ENCODE data around the gene KRT85.

KRT85 gene

DNA sequence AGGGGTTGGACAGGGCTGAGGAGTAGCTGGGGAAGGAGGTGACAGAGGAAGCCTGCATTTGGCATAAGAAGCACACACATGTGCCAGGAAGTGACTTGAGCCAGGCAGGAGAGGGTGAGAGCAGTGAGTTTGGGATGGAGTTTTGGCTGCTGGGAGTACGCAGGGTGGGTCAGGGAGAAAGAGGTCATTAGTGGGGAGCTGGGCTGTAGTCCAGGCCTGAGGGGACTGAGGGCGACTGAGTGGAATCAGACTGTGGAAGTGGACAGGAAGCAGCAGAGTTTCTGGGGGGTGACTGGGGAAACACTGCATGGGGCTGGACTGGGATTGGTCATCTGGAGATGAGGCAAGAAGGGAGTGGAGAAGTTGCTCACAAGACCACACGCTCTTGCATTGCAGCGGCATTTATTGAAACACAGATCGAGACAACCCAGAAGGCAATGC, 7.6 kb downstream of the KRT85 start:
- Histone ChIP-seq H3K9me2 (replicated peaks; ENCODE audit: low read depth, low read length) (no peaks in the 10 kb centered on the region), H3K4me1 (ENCODE audit: insufficient read depth, low read length, poor library complexity, severe bottlenecking) (peaks cover 48% of the 10 kb centered on the region), H3K9ac (ENCODE audit: low read depth, low read length, poor library complexity, severe bottlenecking) (no peak overlapping the region), H3K4me2 (ENCODE audit: low read depth, low read length, poor library complexity, severe bottlenecking) (peak overlapping the region; percentile 57), H3K9me3 (ENCODE audit: insufficient read depth, low read depth, low read length) (no peaks in the 10 kb centered on the region), H3K79me2 (ENCODE audit: insufficient read depth, low read length) (no peaks in the 10 kb centered on the region), H3K4me3 (ENCODE audit: low read length, poor library complexity, severe bottlenecking) (no peak overlapping the region), H2AFZ (ENCODE audit: low read length) (peak overlapping the region; percentile 48), H3K27me3 (ENCODE audit: insufficient read depth, low read length, poor library complexity, severe bottlenecking) (no peaks in the 10 kb centered on the region), H3F3A (ENCODE audit: low read depth) (no peaks in the 10 kb centered on the region), H4K20me1 (ENCODE audit: insufficient read depth, low read length, poor library complexity, severe bottlenecking) (no peaks in the 10 kb centered on the region), H3K36me3 (ENCODE audit: insufficient read depth, low read length) (no peaks in the 10 kb centered on the region)
- TF ChIP-seq, protein P1, sequence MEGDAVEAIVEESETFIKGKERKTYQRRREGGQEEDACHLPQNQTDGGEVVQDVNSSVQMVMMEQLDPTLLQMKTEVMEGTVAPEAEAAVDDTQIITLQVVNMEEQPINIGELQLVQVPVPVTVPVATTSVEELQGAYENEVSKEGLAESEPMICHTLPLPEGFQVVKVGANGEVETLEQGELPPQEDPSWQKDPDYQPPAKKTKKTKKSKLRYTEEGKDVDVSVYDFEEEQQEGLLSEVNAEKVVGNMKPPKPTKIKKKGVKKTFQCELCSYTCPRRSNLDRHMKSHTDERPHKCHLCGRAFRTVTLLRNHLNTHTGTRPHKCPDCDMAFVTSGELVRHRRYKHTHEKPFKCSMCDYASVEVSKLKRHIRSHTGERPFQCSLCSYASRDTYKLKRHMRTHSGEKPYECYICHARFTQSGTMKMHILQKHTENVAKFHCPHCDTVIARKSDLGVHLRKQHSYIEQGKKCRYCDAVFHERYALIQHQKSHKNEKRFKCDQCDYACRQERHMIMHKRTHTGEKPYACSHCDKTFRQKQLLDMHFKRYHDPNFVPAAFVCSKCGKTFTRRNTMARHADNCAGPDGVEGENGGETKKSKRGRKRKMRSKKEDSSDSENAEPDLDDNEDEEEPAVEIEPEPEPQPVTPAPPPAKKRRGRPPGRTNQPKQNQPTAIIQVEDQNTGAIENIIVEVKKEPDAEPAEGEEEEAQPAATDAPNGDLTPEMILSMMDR (conservative IDR thresholded peaks at IDR 0.05; ENCODE audit: low read length): no peak
- TF ChIP-seq EZH2phosphoT487 (IDR thresholded peaks at IDR 0.05; ENCODE audit: borderline replicate concordance): no peak

- peak overlapping the region; percentile 36 for H3K4me3 ChIP-seq (ENCODE audit: low read length, poor library complexity, severe bottlenecking)
- no peak for TF ChIP-seq EZH2phosphoT487 (IDR thresholded peaks at IDR 0.05; ENCODE audit: borderline replicate concordance)
- TF ChIP-seq, protein P1 (conservative IDR thresholded peaks at IDR 0.05; ENCODE audit: low read length): peak; percentile 52
- no peaks in the 10 kb centered on the region for H3K36me3 ChIP-seq (ENCODE audit: insufficient read depth, low read length)
- no peaks in the 10 kb centered on the region for H3K79me2 ChIP-seq (ENCODE audit: insufficient read depth, low read length)
- no peaks in the 10 kb centered on the region for H3K9me3 ChIP-seq (ENCODE audit: insufficient read depth, low read depth, low read length)
- no peaks in the 10 kb centered on the region for H3K9me2 ChIP-seq (replicated peaks; ENCODE audit: low read depth, low read length)
- H3K4me1 ChIP-seq (ENCODE audit: insufficient read depth, low read length, poor library complexity, severe bottlenecking): peaks cover 52% of the 10 kb centered on the region
- H2AFZ ChIP-seq (ENCODE audit: low read length): no peak overlapping the region
- H3K27me3 ChIP-seq (ENCODE audit: insufficient read depth, low read length, poor library complexity, severe bottlenecking): no peaks in the 10 kb centered on the region
- no peaks in the 10 kb centered on the region for H3F3A ChIP-seq (ENCODE audit: low read depth)
- H3K9ac ChIP-seq (ENCODE audit: low read depth, low read length, poor library complexity, severe bottlenecking): peak overlapping the region; percentile 37
- no peaks in the 10 kb centered on the region for H4K20me1 ChIP-seq (ENCODE audit: insufficient read depth, low read length, poor library complexity, severe bottlenecking)
- peak overlapping the region; percentile 57 for H3K4me2 ChIP-seq (ENCODE audit: low read depth, low read length, poor library complexity, severe bottlenecking)
These were observed 8.5 kb downstream of the KRT85 start for GRCh38 chr12:52358575-52359350.

- Histone ChIP-seq H3K4me2 (ENCODE audit: low read depth, low read length, poor library complexity, severe bottlenecking) (no peak overlapping the region), H3K9me2 (replicated peaks; ENCODE audit: low read depth, low read length) (no peaks in the 10 kb centered on the region)
These were observed 10.3 kb downstream of the KRT85 start for GRCh38 chr12:52356762-52357580.

More at GRCh38 chr12:52356762-52357580, 10.3 kb downstream of the KRT85 start:
- no peaks in the 10 kb centered on the region for H3K79me2 ChIP-seq (ENCODE audit: insufficient read depth, low read length)
- no peaks in the 10 kb centered on the region for H3K27me3 ChIP-seq (ENCODE audit: insufficient read depth, low read length, poor library complexity, severe bottlenecking)
- no peaks in the 10 kb centered on the region for H3K9me3 ChIP-seq (ENCODE audit: insufficient read depth, low read depth, low read length)
- H2AFZ ChIP-seq (ENCODE audit: low read length): no peak overlapping the region
- no peaks in the 10 kb centered on the region for H3F3A ChIP-seq (ENCODE audit: low read depth)
- TF ChIP-seq, protein P1 (conservative IDR thresholded peaks at IDR 0.05; ENCODE audit: low read length): no peak
- no peak for TF ChIP-seq EZH2phosphoT487 (IDR thresholded peaks at IDR 0.05; ENCODE audit: borderline replicate concordance)
- no peak overlapping the region for H3K4me3 ChIP-seq (ENCODE audit: low read length, poor library complexity, severe bottlenecking)
- no peaks in the 10 kb centered on the region for H4K20me1 ChIP-seq (ENCODE audit: insufficient read depth, low read length, poor library complexity, severe bottlenecking)
- H3K9ac ChIP-seq (ENCODE audit: low read depth, low read length, poor library complexity, severe bottlenecking): no peak overlapping the region
- H3K36me3 ChIP-seq (ENCODE audit: insufficient read depth, low read length): no peaks in the 10 kb centered on the region
- H3K4me1 ChIP-seq (ENCODE audit: insufficient read depth, low read length, poor library complexity, severe bottlenecking): peaks cover 68% of the 10 kb centered on the region
